ENCODE measurements around the gene KRTAP10-3. TPM values are rescaled to one million over a fixed set of nuclear protein-coding genes. Genes with fewer than 3 reads are reported as not detected.

KRTAP10-3 gene
- total RNA-seq, 1 experiment from 2014 or later: not detected

DNA sequence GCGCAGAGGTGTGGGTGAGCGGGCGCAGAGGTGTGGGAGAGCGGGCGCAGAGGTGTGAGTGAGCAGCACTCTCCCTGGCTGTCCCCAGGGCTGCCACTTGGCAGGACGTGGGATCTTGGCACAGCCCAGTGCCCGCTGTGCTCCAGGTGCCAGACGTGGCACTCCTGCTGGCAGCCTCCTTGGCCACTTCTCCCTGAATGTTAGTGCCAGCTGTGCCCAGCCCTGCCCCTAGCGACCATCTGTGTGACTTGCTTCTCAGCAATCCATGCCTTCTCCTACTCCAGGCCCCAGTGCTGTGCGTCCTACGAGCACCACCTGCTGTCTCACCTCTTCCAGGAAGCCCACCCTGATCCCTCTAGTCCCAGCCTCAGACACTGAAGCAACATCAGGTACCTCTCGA is 49.1 kb downstream of the KRTAP10-3 start:
- Histone ChIP-seq H3K9ac (ENCODE audit: low read length) (no peak overlapping the region), H4K20me1 (ENCODE audit: insufficient read depth) (no peaks in the 10 kb centered on the region), H3K9me3 (ENCODE audit: control insufficient read depth in 1 of 2, insufficient read depth in 1 of 2, low read depth in 1 of 2, low read length in 2 of 2) (no peaks in the 10 kb centered on the region), H3K4me2 (ENCODE audit: low read length) (no peak overlapping the region), H3K36me3 (ENCODE audit: control insufficient read depth in 1 of 2, insufficient read depth in 2 of 2, low read length in 2 of 2) (no peaks in the 10 kb centered on the region), H3K9me2 (ENCODE audit: insufficient read depth) (no peaks in the 10 kb centered on the region), H2AFZ (ENCODE audit: low read depth, low read length, poor library complexity, severe bottlenecking) (no peak overlapping the region), H3K4me3 (replicated peaks in 1 of 2; ENCODE audit: low read depth in 1 of 2, low read length in 2 of 2) (no peak overlapping the region), H3K4me1 (ENCODE audit: control insufficient read depth in 1 of 2, insufficient read depth in 2 of 2, low read length in 2 of 2) (peaks cover 9 to 15% of the 10 kb centered on the region in 2 experiments), H3K27me3 (ENCODE audit: insufficient read depth, low read length) (no peaks in the 10 kb centered on the region), H3K79me2 (ENCODE audit: insufficient read depth, low read length) (no peaks in the 10 kb centered on the region), H3K27ac (ENCODE audit: low read depth, low read length) (no peak overlapping the region)
- CTCF ChIA-PET: interaction anchor here (1.3 to 2.2 kb wide), 5 partner anchors 8 to 629 kb away, joined by 7 to 38 read pairs (median 7); no protein-coding TSS in a partner anchor
- ATAC-seq (peak; percentile 60), DNase-seq (ENCODE audit: low read depth, low spot score) (peak; percentile 29)
- intact Hi-C loops (cut with micrococcal nuclease): no loop called here
- TF ChIP-seq ZBTB33 (IDR thresholded peaks at IDR 0.05; ENCODE audit: extremely low read depth, insufficient replicate concordance, low read length): no peak
- TF ChIP-seq EZH2phosphoT487 (IDR thresholded peaks at IDR 0.05; ENCODE audit: borderline replicate concordance): no peak
- TF ChIP-seq POLR2A (IDR thresholded peaks at IDR 0.05; ENCODE audit: borderline replicate concordance, extremely low read depth, insufficient read depth, insufficient read length): no peak
- no peak for TF ChIP-seq SRF (IDR thresholded peaks at IDR 0.05; ENCODE audit: low read depth)
- TF ChIP-seq EZH2 (IDR thresholded peaks at IDR 0.05): no peak
- no peak for TF ChIP-seq SP1 (IDR thresholded peaks at IDR 0.05; ENCODE audit: low read depth)
- TF ChIP-seq CTCF (IDR thresholded peaks at IDR 0.05 in 2 of 3, conservative IDR thresholded peaks at IDR 0.05 in 1 of 3; ENCODE audit: borderline replicate concordance in 1 of 3, insufficient read depth in 1 of 3, low read depth in 2 of 3, low read length in 2 of 3): peak in 2 of 3 experiments; percentile 43 to 51; a peak in 4 of 6 replicates
- no peak for TF ChIP-seq RAD21 (IDR thresholded peaks at IDR 0.05; ENCODE audit: low read depth)
- no TSS peak for BruUV-seq (replicated peaks)
- RAD21 ChIA-PET (ENCODE audit: low non-redundant PET in 1 of 2, low total read pairs in 2 of 2, uncharacterized antibody in 2 of 2, unreplicated experiment in 2 of 2): interaction anchor here in 1 of 2 experiments (0.8 to 1.3 kb wide), 2 partner anchors 87 to 233 kb away, joined by 5 to 6 read pairs; no protein-coding TSS in a partner anchor
- POLR2A ChIA-PET: interaction anchor here (1.3 kb wide), 1 partner anchor 284 kb away, joined by 7 read pairs; no protein-coding TSS in a partner anchor
